Stimulated activated CD4-positive, alpha-beta T cell treated with anti-CD3 and anti-CD28 coated beads, Interleukin-4, amount 100 ng/mL, for 24 hours (primary cell): ENCODE results near the gene RGS8.

Experiments
- DNase-seq: peaks from one replicate; pipeline ENCODE4 v3.0.0-alpha.2; 2020

RGS8 gene, protein sequence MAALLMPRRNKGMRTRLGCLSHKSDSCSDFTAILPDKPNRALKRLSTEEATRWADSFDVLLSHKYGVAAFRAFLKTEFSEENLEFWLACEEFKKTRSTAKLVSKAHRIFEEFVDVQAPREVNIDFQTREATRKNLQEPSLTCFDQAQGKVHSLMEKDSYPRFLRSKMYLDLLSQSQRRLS

DNA sequence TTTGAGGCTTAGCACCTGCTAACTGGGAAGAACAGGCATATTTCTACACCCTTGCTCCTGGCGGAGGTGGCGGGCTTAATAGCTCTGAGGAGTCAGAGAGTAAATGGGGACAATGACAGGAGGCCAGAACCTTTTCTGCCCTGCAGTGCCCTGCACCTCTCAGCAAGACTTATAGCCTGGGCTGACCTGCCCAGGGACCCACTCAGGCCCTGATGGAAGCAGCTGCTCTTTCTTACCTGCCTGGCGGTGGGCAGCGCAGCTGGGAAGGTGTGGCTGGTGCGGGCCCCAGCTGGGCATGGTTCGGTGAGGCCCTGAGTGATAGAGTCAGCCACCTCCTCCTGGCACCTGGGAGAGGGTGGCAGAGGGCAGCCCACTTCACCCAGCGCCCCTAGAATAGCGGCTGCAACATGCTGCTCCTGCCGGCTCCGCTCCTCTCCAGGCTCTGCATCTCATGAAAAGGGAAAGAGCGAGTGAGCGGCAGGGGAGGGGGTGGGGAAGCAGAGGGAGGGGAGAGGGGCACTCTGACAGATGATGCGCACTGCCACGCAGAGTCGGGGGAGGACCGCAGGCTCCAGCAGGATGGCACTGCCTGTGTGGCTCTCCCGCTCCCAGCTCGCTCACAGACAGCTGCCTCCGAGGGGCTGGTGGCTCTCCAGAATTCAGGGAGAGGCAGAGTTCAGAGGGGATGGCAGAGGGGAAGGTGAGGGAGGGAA, at the start of gene RGS8:
Gene RGS8, minus strand, starts transcription at position 472 of the 713 bp plus-strand sequence. CDS start 14,938 bp downstream, outside the sequence.
- DNase-seq, result no peak

GRCh38 chr1:182731852-182732575, 47.6 kb upstream of the RGS8 start:
- no peak for DNase-seq

DNA sequence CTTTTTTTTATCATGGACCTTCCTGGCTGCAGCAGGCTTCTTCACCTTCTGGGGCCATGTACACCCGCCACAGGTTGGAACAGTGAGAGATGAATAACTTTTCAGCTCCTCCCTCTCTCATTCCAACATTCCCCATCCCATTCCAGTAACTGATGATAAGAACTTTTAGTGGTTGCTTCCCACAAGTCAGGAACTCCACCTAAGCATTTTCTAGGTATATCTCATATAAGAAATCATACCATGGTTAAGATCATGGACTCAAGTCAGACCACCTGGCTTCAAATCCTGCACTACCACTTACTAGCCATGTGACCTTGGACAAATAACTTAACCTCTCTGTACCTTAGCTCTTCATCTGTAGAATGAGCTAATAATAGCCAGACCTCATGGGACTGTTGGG, 42.5 kb upstream of the RGS8 start:
- DNase-seq, result no peak

DNA sequence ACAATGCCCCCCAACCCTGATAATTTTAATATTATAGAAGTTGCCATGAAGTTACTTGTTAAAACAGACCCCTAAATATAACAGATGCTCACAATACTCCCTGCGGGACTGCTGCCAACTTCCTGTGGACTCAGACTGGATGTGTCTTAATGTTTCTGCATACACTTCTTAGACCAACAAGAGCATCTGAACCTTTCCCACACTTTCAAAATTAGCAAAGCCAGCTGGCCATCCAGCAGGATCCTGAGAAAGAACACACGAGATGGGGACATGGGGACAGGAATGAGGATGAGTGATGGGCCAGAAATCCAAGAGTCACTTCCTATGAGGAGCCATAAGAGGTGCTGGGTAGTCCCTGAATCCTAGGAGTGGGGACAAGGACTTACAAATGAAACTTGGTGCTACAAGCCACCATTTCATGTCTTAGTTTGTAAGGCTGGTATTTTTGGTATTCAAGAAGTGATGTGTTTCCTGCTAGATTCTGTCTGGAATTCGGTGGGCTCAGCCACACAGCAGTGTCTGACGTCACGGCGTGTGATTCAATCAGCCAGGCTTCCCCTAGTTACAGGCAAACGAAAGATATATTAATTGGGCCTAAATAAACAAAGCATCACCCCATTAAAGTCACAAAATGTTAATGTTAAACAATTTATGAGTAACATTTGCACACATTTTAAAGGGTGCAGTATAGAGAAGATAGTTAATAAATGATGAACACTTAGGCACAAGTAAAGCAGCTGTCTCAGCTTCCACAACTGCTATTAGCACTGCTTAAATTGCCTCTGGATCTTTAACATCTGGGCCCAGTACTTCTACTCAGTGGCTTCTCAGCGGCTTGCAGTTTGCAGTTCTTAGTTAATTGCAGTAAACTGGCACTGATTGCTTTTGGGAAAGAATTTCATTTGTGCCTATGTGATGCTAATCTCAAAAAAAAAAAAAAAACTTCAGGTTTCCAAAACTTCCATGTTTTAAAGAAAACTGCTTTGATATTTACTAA, 41.2 kb upstream of the RGS8 start:
- DNase-seq, result no peak

- DNase-seq, result no peak
Measured at GRCh38 chr1:182724215-182724614, 39.8 kb upstream of the RGS8 start.

GRCh38 chr1:182723200-182723599, 38.8 kb upstream of the RGS8 start:
- DNase-seq, result no peak

GRCh38 chr1:182721525-182721924, 37.1 kb upstream of the RGS8 start:
- DNase-seq, result no peak

- no peak for DNase-seq
Measured at GRCh38 chr1:182720463-182720862, 36.1 kb upstream of the RGS8 start.

DNA sequence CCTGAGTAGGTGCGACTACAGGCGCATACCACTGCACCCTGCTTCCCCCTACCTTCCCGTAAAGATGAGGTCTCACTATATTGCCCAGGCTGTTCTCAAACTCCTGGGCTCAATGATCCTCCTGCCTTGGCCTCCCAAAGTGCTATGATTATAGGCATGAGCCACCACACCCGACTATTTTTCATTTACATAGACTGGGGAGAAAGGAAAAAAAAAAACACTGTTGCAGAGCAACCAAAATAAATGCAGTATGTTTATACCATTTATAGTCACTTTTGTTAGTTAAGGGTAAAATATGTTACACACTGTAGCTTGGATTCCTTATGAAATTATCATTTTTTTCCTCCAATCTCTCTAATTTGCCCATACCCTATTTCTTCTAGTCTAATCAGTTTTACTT, 35.2 kb upstream of the RGS8 start:
- DNase-seq, result no peak

DNA sequence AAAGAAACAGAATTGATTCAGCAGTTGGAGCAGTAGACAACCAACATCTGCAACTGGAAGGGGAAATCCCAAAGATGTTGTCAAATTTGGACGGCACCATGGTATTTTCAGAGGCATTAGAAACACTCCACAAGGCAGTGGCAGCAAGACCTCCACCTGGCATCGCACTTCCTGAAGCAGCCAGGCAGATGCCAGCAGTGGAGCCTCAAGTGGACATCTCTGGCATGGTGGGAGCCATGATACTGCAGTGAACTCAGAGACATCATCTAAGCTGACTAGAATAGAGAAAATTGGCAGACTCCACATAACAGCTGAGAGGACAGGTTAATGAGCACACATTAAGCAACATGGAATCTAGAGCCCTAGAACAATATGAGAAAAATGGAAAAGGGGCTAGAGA, 33.9 kb upstream of the RGS8 start:
- DNase-seq, result no peak

- no peak for DNase-seq
Measured at GRCh38 chr1:182716740-182717720, 32.6 kb upstream of the RGS8 start.

- no peak for DNase-seq
Measured at GRCh38 chr1:182715531-182715930, 31.1 kb upstream of the RGS8 start.

GRCh38 chr1:182714546-182714945, 30.2 kb upstream of the RGS8 start:
- DNase-seq, result no peak

- DNase-seq, result peak; percentile 15
Measured at GRCh38 chr1:182713939-182714338, 29.6 kb upstream of the RGS8 start.

GRCh38 chr1:182713492-182713891, 29.1 kb upstream of the RGS8 start:
- no peak for DNase-seq

- DNase-seq, result no peak
Measured at GRCh38 chr1:182709855-182710254, 25.5 kb upstream of the RGS8 start.

DNA sequence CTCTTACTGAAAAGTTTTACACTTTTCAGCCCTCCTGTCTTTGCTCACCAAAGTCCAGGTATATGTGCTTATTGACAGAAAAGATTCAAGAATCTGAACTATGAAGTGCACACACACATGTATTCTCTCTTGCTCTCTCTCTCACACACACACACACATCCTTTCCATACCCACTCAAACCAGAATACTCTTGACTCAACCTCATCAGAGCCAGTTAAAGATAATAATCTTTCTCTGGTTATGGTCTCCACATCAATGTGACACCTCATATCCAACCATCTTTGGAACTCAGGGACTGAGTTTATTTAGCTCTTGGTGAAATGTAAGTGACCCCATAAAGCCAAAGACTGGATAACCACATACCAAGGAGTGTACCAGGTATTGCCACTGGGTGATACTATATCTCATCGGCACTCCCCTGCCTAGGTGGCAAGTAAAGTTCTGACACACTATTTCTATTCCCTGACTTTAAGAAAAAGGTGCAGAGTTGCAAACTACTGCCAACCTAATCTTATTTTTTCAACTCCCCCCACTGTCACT, 24.9 kb upstream of the RGS8 start:
- DNase-seq, result no peak

- DNase-seq, result no peak
Measured at GRCh38 chr1:182707122-182707521, 22.7 kb upstream of the RGS8 start.

GRCh38 chr1:182704677-182705076, 20.3 kb upstream of the RGS8 start:
- DNase-seq, result no peak

GRCh38 chr1:182703539-182703938, 19.2 kb upstream of the RGS8 start:
- no peak for DNase-seq

DNA sequence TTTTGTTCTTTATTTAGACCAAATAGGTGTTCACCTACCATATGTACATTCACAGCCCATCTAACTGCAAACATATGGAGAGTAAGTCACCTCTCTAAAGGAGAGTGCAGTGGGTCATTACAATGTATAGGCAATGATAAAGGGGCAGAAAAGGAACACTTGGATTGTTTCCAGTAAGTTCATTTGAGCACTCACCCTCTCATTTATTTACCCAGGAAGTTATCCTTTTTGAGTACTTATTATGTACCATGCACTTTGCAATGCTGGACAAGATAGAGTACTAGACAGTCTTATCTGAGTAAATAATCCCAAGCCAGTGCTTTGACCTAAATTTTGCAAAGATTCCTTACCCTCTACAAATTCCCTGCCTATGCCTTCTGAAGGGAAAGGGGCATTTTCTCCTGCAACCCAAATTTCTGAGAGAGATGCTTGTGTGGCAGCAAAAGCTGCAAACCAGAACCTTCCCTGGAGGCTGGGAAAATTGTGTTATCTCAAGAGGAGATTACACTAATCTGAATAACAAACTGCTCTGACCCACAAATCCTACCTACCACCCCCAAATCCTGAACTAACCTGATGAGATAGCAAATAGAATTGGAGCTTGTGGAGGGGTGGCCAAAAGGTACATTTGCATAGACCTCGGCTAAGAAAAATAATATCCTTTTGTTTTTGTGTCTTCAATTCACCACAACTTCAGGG, 18.6 kb upstream of the RGS8 start:
- DNase-seq, result no peak
